Stomach smooth muscle (tissue), 2 donors: ENCODE measurements around the gene ENO2.
"Not testable (repeated sequence)": the region's sequence is repeated elsewhere in the genome, so short reads cannot be mapped to it uniquely, and the experiment has no call there.

Experiments used
- H3K27ac ChIP-seq: one replicate; pipeline ENCODE4 v1.7.0; 2013; ENCODE audit warnings: mild to moderate bottlenecking, low read length, inconsistent platforms
- H3K27me3 ChIP-seq, 2 donors: one replicate each; pipeline ENCODE4 v1.7.0; 2013; ENCODE audit warnings: low read length in 2 of 2; ENCODE audit not compliant: insufficient read depth in 2 of 2, control insufficient read depth in 1 of 2
- H3K36me3 ChIP-seq, 2 donors: one replicate each; pipeline ENCODE4 v1.7.0; 2013; ENCODE audit warnings: low read length in 2 of 2; ENCODE audit not compliant: control insufficient read depth in 2 of 2, insufficient read depth in 2 of 2
- H3K4me1 ChIP-seq: one replicate; pipeline ENCODE4 v1.7.0; 2013; ENCODE audit warnings: low read length; ENCODE audit not compliant: control insufficient read depth, insufficient read depth
- H3K4me3 ChIP-seq, 2 donors: one replicate each; pipeline ENCODE4 v1.7.0; 2013; ENCODE audit warnings: low read length in 2 of 2
- H3K9ac ChIP-seq, 2 donors: one replicate each; pipeline ENCODE4 v1.7.0; 2013; ENCODE audit warnings: low read length in 2 of 2, mild to moderate bottlenecking in 1 of 2
- H3K9me3 ChIP-seq, 2 donors: one replicate each; pipeline ENCODE4 v1.7.0; 2013; ENCODE audit warnings: low read length in 2 of 2; ENCODE audit not compliant: control insufficient read depth in 2 of 2
- donor health status: healthy.
- donor health status: Pancreatic carcinoma.

Gene ENO2

DNA sequence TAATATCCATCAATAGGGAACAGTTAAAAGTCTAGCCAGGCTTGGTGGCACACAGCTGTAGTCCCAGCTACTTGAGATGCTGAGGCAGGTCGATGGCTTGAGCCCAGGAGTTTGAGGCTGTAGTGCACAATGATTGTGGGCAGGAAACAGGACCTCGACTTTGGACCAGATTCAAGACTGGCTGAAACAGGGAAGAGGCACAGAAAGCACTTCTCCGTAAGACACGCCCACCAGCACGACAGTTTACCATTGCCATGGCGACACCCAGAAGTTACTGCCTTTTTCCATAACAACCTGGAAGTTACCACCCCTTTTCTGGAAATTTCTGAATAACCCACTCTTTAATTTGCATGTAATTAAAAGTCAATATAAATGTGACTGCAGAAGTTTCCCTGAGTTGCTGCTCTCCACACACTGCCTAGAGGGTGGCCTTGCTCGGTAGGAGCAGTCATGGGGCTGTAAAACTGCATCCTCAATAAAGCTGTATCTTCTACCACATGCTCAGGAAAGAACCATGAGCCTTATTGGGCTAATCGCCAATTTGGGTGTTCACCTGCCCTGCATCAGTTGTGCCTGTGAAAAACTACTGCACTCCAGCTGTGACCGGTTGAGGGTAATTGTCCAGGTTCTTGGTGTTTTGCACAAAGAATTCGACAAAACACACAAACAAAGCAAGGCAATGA lies 14.4 kb upstream of the ENO2 start:
- H3K9me3 ChIP-seq, result no peaks in the 10 kb centered on the region
- H3K36me3 ChIP-seq, result no peaks in the 10 kb centered on the region
- H3K9ac ChIP-seq, result no peak overlapping the region
- H3K27ac ChIP-seq, result no peak overlapping the region
- H3K4me1 ChIP-seq, result peaks cover 14% of the 10 kb centered on the region
- no peaks in the 10 kb centered on the region for H3K27me3 ChIP-seq
- H3K4me3 ChIP-seq, result no peak overlapping the region

- Histone ChIP-seq H3K9me3 (no peaks in the 10 kb centered on the region), H3K4me3 (no peak overlapping the region), H3K4me1 (peaks cover 20% of the 10 kb centered on the region), H3K9ac (no peak overlapping the region), H3K27ac (no peak overlapping the region), H3K36me3 (peaks cover 7 to 10% of the 10 kb centered on the region in 2 donors), H3K27me3 (no peaks in the 10 kb centered on the region)
Measured at GRCh38 chr12:6902448-6902847, 11.9 kb upstream of the ENO2 start.

- Histone ChIP-seq H3K4me1 (peaks cover 20% of the 10 kb centered on the region), H3K9me3 (no peaks in the 10 kb centered on the region), H3K27me3 (no peaks in the 10 kb centered on the region), H3K27ac (no peak overlapping the region), H3K4me3 (no peak overlapping the region), H3K36me3 (peaks cover 7 to 10% of the 10 kb centered on the region in 2 donors), H3K9ac (no peak overlapping the region)
Measured at GRCh38 chr12:6903722-6904121, 10.7 kb upstream of the ENO2 start.

- Histone ChIP-seq H3K4me1 (peaks cover 20% of the 10 kb centered on the region), H3K27ac (peak within 1 kb of the TSS; percentile 76), H3K9ac (peak within 1 kb of the TSS; percentile 93 to 97), H3K27me3 (no peaks in the 10 kb centered on the region), H3K4me3 (peak within 1 kb of the TSS; percentile 98 to 99), H3K9me3 (no peaks in the 10 kb centered on the region), H3K36me3 (peaks cover 7 to 10% of the 10 kb centered on the region in 2 donors)
Measured at GRCh38 chr12:6904280-6905276, 9.8 kb upstream of the ENO2 start, which contains the start of gene LRRC23. Gene LRRC23, plus strand, starts transcription at chr12:6904822. Its CDS starts 812 bp downstream, at chr12:6905634.

GRCh38 chr12:6905414-6906040 lies 8.9 kb upstream of the ENO2 start:
- Histone ChIP-seq H3K9me3 (no peaks in the 10 kb centered on the region), H3K27ac (peak overlapping the region; percentile 76), H3K9ac (peak overlapping the region; percentile 93 to 97), H3K4me1 (peaks cover 13% of the 10 kb centered on the region), H3K27me3 (no peaks in the 10 kb centered on the region), H3K4me3 (peak overlapping the region; percentile 98 to 99), H3K36me3 (peaks cover 7 to 10% of the 10 kb centered on the region in 2 donors)

GRCh38 chr12:6908141-6908540 lies 6.2 kb upstream of the ENO2 start:
- not testable (repeated sequence) for H3K27me3 ChIP-seq, H3K9ac ChIP-seq, H3K4me3 ChIP-seq, H3K27ac ChIP-seq, H3K9me3 ChIP-seq, H3K36me3 ChIP-seq
- peaks cover 14% of the 10 kb centered on the region for H3K4me1 ChIP-seq

- peaks cover 16% of the 10 kb centered on the region for H3K4me1 ChIP-seq
- no peaks in the 10 kb centered on the region for H3K9me3 ChIP-seq
- no peaks in the 10 kb centered on the region for H3K27me3 ChIP-seq
- H3K9ac ChIP-seq, result no peak overlapping the region
- no peak overlapping the region for H3K4me3 ChIP-seq
- H3K27ac ChIP-seq, result no peak overlapping the region
- H3K36me3 ChIP-seq, result peaks cover 7 to 10% of the 10 kb centered on the region in 2 donors
Measured at GRCh38 chr12:6909421-6910145, 4.8 kb upstream of the ENO2 start.

DNA sequence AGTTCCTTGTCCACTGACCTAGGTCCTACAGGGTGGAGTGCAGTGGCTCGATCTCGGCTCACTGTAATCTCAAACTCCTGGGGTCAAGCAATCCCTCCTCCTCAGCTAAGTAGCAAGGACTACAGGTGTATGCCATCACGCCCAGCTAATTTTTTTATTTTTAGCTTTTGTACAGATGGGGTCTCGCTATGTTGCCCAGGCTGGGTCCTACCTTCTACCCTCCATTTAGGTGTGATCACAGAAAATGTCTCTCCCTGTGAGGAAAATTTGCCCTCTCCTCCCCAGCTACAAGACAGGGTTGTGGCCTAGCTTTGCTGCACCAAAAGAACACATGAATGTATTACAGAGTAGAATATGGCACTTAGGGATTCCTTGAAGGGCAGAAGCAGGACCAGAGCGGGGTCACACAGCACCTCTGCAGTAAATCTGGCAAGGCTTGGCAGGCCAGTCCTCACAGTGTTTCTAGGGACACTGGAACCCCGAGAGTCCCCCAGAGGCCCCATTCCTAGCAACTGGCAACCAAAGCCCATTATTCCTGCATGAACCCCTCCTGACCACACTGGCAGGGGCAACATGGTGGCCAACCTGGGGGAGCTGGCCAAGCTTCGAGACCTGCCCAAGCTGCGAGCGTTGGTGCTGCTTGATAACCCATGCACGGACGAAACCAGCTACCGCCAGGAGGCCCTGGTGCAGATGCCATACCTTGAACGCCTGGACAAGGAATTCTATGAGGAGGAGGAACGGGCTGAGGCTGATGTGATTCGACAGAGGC lies 2.0 kb upstream of the ENO2 start:
- no peaks in the 10 kb centered on the region for H3K9me3 ChIP-seq
- H3K36me3 ChIP-seq, result peaks cover 6 to 11% of the 10 kb centered on the region in 2 donors
- H3K4me1 ChIP-seq, result peaks cover 24% of the 10 kb centered on the region
- H3K27ac ChIP-seq, result no peak overlapping the region
- no peaks in the 10 kb centered on the region for H3K27me3 ChIP-seq
- H3K9ac ChIP-seq, result no peak overlapping the region
- H3K4me3 ChIP-seq, result no peak overlapping the region

DNA sequence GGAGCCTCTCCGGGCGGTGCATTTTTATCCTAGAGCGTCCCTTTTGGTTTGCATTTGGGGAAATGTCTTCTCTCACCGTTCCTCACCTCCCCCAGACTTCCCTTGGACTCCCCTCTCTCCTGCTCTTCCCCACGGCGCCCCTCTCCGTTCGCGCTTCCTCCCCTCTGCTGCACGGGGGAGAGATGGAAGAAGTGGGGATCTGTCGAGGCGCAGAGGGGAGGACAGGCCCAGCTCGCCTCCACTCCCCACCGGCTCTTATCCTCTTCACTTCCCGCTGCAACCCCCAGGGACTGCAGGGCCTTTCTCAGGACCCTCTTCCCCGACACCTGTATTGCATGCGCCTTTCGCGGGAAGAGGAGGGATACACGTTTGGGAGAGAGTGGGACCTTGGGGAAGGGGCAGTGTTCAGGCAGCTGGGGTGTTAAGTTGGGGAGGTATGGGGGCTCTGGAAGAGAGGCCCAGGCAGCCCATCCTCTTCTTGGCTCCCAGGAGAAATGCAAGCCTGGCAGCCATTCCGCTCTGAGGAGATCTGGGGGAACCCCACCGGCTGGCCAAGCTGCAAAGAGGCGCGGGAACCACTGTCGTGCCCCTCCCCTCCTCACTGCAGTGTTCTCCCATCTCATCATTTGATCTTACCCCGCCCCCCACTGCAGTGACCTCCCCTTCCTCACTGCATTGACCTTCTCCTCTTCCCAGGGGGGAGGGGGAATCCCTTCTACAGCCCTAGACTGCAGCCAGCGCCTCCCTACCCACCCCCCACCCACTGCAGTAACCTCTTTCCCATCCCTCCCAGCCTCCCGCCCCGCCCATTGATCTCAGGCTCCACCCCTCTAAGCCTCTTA lies 788 bp downstream of the ENO2 start:
- Histone ChIP-seq H3K36me3 (peaks cover 14 to 24% of the 10 kb centered on the region in 2 donors), H3K9ac (peak overlapping the region; percentile 74 to 91), H3K27ac (peak overlapping the region; percentile 92), H3K4me3 (peak overlapping the region; percentile 82 to 83), H3K27me3 (no peaks in the 10 kb centered on the region), H3K9me3 (no peaks in the 10 kb centered on the region), H3K4me1 (peaks cover 24% of the 10 kb centered on the region)
